Measurements from ENCODE around the gene LIF.

LIF gene

GRCh38 chr22:30244641-30245040, 1.9 kb downstream of the LIF start:
- DNase-seq (ENCODE audit: low read depth), result no peak
- TF ChIP-seq CTCF (IDR thresholded peaks at IDR 0.05; ENCODE audit: low read length, missing control alignments), result no peak
- no peak overlapping the region for H3K4me3 ChIP-seq (replicated peaks; ENCODE audit: low read depth, low read length)

GRCh38 chr22:30244066-30244465, 2.5 kb downstream of the LIF start:
- no peak for DNase-seq (ENCODE audit: low read depth)
- no peak for TF ChIP-seq CTCF (IDR thresholded peaks at IDR 0.05; ENCODE audit: low read length, missing control alignments)
- no peak overlapping the region for H3K4me3 ChIP-seq (replicated peaks; ENCODE audit: low read depth, low read length)

- H3K4me3 ChIP-seq (replicated peaks; ENCODE audit: low read depth, low read length), result no peak overlapping the region
- TF ChIP-seq CTCF (IDR thresholded peaks at IDR 0.05; ENCODE audit: low read length, missing control alignments), result no peak
- no peak for DNase-seq (ENCODE audit: low read depth)
These were observed 2.9 kb downstream of the LIF start for GRCh38 chr22:30243661-30244060.

- DNase-seq (ENCODE audit: low read depth), result no peak
- TF ChIP-seq CTCF (IDR thresholded peaks at IDR 0.05; ENCODE audit: low read length, missing control alignments), result no peak
- H3K4me3 ChIP-seq (replicated peaks; ENCODE audit: low read depth, low read length), result no peak overlapping the region
These were observed 4.8 kb downstream of the LIF start for GRCh38 chr22:30241576-30242371.

- H3K4me3 ChIP-seq (replicated peaks; ENCODE audit: low read depth, low read length), result no peak overlapping the region
- no peak for DNase-seq (ENCODE audit: low read depth)
- TF ChIP-seq CTCF (IDR thresholded peaks at IDR 0.05; ENCODE audit: low read length, missing control alignments), result no peak
These were observed 5.8 kb downstream of the LIF start for GRCh38 chr22:30240541-30241417.

GRCh38 chr22:30239488-30240405, 6.8 kb downstream of the LIF start:
- no peak for TF ChIP-seq CTCF (IDR thresholded peaks at IDR 0.05; ENCODE audit: low read length, missing control alignments)
- no peak for DNase-seq (ENCODE audit: low read depth)
- no peak overlapping the region for H3K4me3 ChIP-seq (replicated peaks; ENCODE audit: low read depth, low read length)

Measured in fibroblast of pulmonary artery (primary cell).